Measurements from ENCODE around the gene CDK5R2. TPM values are rescaled to one million over a fixed set of nuclear protein-coding genes. Genes with fewer than 3 reads are reported as not detected.
A peak's percentile ranks its signal among the peaks of the same experiment; 100 is the strongest.

CDK5R2 gene
- total RNA-seq, 6 donors from 2014 or later, result not detected

DNA sequence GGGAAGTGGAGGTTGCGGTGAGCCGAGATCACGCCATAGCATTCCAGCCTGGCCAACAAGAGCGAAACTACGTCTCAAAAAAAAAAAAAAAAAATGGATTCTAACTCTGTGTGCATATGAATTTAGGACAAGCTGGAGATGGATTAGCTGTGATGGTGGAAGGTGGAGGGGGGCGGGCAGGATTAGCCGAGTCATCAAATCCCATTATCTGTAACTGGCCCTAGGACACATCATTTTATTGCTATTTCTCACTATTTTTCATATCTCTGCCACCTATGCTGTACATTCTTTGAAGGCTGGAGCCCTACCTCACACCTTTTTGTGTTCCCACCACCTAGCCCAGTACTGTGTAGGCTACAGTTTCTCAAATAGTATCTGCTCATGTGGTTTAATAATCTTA lies 7.3 kb upstream of the CDK5R2 start:
- ATAC-seq (ENCODE audit: low FRiP score in 2 of 2), result no peak
- no peaks in the 10 kb centered on the region for H3K9me3 ChIP-seq
- H3K4me3 ChIP-seq, result no peak overlapping the region
- TF ChIP-seq POLR2AphosphoS5 (IDR thresholded peaks at IDR 0.05) (no peak), EP300 (IDR thresholded peaks at IDR 0.05) (no peak), POLR2A (IDR thresholded peaks at IDR 0.05) (no peak)
- TF ChIP-seq, protein P1, sequence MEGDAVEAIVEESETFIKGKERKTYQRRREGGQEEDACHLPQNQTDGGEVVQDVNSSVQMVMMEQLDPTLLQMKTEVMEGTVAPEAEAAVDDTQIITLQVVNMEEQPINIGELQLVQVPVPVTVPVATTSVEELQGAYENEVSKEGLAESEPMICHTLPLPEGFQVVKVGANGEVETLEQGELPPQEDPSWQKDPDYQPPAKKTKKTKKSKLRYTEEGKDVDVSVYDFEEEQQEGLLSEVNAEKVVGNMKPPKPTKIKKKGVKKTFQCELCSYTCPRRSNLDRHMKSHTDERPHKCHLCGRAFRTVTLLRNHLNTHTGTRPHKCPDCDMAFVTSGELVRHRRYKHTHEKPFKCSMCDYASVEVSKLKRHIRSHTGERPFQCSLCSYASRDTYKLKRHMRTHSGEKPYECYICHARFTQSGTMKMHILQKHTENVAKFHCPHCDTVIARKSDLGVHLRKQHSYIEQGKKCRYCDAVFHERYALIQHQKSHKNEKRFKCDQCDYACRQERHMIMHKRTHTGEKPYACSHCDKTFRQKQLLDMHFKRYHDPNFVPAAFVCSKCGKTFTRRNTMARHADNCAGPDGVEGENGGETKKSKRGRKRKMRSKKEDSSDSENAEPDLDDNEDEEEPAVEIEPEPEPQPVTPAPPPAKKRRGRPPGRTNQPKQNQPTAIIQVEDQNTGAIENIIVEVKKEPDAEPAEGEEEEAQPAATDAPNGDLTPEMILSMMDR (IDR thresholded peaks at IDR 0.05), result no peak
- 90 to 97% methylated on average over 7 of the region's 7 CpGs for WGBS, 2 donors
- no peaks in the 10 kb centered on the region for H3K4me1 ChIP-seq
- no peaks in the 10 kb centered on the region for H3K27me3 ChIP-seq
- no peak overlapping the region for H3K27ac ChIP-seq
- DNase-seq, result no peak
- H3K36me3 ChIP-seq, result no peaks in the 10 kb centered on the region

DNA sequence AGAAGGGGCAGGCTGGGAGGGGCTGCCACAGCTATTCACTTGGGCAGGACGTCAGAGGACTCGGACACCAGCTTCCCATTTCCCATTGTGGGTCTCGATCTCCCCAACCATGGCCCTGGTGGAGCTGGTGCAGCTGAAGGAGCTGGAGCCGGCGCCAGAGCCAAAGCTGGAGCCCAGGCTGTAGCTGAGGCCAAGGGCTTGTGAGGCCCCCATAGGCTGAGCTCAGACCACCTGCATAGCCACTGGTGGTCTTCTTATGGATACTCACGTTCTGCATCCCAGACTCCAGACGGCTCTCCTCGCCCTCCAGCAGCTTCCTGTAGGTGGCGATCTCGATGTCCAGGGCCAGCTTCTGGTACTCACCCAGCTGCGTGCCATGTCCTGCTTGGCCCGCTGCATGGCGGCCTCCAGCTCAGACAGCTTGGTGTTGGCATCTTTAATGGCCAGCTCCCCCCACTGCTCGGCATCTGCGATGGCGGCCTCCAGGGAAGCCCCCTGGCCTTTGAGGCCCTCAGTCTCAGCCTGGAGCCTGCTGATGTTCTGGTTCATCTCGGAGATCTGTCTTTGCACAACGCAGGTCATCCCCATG lies 6.0 kb upstream of the CDK5R2 start:
- Histone ChIP-seq H3K27ac (no peak overlapping the region), H3K27me3 (peaks cover 0 to under 1% (median 0%) of the 10 kb centered on the region in 4 donors), H3K36me3 (no peaks in the 10 kb centered on the region), H3K4me1 (no peaks in the 10 kb centered on the region), H3K9me3 (no peaks in the 10 kb centered on the region), H3K4me3 (no peak overlapping the region)
- WGBS, 2 donors, result 75 to 77% methylated on average over 10 to 18 of the region's 18 CpGs
- no peak for ATAC-seq (ENCODE audit: low FRiP score in 2 of 2)
- DNase-seq, result peak in 1 of 2 donors; percentile 52
- TF ChIP-seq POLR2A (IDR thresholded peaks at IDR 0.05) (no peak), EP300 (IDR thresholded peaks at IDR 0.05) (no peak), POLR2AphosphoS5 (IDR thresholded peaks at IDR 0.05) (no peak)
- TF ChIP-seq, protein P1 (IDR thresholded peaks at IDR 0.05), result no peak

DNA sequence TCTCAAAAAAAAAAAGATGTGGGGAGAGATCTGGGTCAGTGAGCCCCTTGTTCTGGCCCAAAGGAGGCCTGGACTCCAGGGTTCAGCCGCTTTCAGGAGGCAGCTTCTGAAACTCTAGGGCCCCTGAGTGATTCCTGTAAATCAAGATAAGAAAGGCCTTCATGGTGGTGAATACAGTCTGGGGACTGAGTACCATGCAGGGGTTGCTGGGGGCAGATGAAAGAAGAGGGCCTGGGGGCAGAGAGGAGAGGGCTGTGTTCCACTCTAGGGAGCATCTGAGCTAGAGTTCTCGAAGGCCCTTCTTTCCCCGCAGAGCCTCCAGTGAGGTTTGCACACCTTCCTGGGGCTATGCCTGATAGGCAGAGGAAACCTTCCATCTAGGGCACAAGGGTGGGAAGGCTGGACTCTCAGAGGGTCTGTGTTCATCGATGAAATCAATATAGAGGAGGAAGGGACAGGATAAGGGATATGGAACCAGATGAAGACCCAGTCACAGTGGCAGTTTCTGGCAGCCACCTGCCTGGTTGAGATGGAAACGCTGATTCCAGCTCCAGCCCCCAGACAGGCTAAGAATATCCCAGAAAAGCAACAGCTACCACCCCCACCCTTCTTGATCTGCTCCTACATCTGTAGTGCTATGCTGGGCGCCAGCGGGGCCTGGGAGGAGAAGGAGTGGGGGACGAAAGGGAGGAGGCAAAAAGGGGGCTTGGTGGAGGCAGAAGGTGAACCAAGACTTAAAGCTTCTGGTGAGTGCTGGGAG lies 4.7 kb upstream of the CDK5R2 start:
- DNase-seq (no peak), ATAC-seq (ENCODE audit: low FRiP score in 2 of 2) (no peak)
- Histone ChIP-seq H3K27me3 (peaks cover 0 to 13% (median 7%) of the 10 kb centered on the region in 4 donors), H3K27ac (no peak overlapping the region), H3K4me3 (no peak overlapping the region), H3K4me1 (peaks cover 5 to 8% (median 7%) of the 10 kb centered on the region in 4 donors), H3K36me3 (no peaks in the 10 kb centered on the region), H3K9me3 (no peaks in the 10 kb centered on the region)
- TF ChIP-seq, protein P1 (IDR thresholded peaks at IDR 0.05), result no peak
- TF ChIP-seq POLR2AphosphoS5 (IDR thresholded peaks at IDR 0.05), result no peak
- no peak for TF ChIP-seq EP300 (IDR thresholded peaks at IDR 0.05)
- no peak for TF ChIP-seq POLR2A (IDR thresholded peaks at IDR 0.05)
- WGBS, 2 donors, result 74 to 75% methylated on average over 8 of the region's 8 CpGs

DNA sequence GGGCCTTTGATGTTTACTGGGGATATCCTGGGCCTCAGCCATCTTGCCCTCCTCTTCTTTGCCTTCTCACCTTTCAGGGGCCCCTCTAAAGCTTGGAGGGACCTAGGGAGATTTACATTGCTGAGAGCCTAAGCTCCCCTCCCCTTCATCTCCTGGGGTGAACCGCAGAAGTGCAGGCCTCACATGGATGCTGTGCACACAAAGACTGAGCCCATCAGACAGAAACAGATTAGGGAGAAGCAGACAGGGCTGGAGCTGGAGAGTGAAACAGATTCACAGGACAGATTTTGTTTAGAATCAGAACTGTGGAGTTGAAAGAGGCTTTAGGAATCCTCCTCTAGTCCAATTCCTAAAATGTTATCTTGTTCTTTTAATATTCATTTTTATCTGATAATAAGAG lies 3.4 kb upstream of the CDK5R2 start:
- TF ChIP-seq POLR2A (IDR thresholded peaks at IDR 0.05), result no peak
- TF ChIP-seq, protein P1 (IDR thresholded peaks at IDR 0.05), result no peak
- TF ChIP-seq POLR2AphosphoS5 (IDR thresholded peaks at IDR 0.05), result no peak
- no peak for TF ChIP-seq EP300 (IDR thresholded peaks at IDR 0.05)
- Histone ChIP-seq H3K9me3 (no peaks in the 10 kb centered on the region), H3K4me1 (peaks cover 14 to 20% (median 17%) of the 10 kb centered on the region in 4 donors), H3K27me3 (peaks cover 0 to 26% (median 20%) of the 10 kb centered on the region in 4 donors), H3K4me3 (no peak overlapping the region), H3K36me3 (no peaks in the 10 kb centered on the region), H3K27ac (no peak overlapping the region)
- no peak for ATAC-seq (ENCODE audit: low FRiP score in 2 of 2)
- no peak for DNase-seq
- 27% methylated on average over 1 of the region's 1 CpG for WGBS, 2 donors

Data from upper lobe of left lung (tissue), 6 donors.